HepG2 (cell line): ENCODE results near the gene TNRC18. TPM values are rescaled to one million over a fixed set of nuclear protein-coding genes. Genes with fewer than 3 reads are reported as not detected.

ENCODE experiments used
- ATAC-seq: fragments of 200-7000 bp; cut with Tn5 transposase; 3 replicates; pipeline ENCODE4 v1.9.1; 2020; ENCODE audit warnings: mild to moderate bottlenecking, moderate library complexity
- BruUV-seq: library from RNA; stranded (reverse); fragments of 400-500 nt; replicated peaks from 2 replicates; lab custom pipeline; 2021; lab: Mats Ljungman, UMichigan
- CTCF ChIA-PET: fragments of 300-600 bp; formaldehyde crosslinking; extraction: SDS; loops from one replicate; lab custom pipeline; 2021; ENCODE audit warnings: low total read pairs, inconsistent platforms, low intra/inter-chr PET ratio; lab: Yijun Ruan, JAX
- POLR2A ChIA-PET: fragments of 350-600 bp; sonication (Branson Sonifier 250); formaldehyde crosslinking; loops from one replicate; lab custom pipeline; 2020; ENCODE audit warnings: antibody characterized with exemption, inconsistent platforms; lab: Yijun Ruan, JAX
- DNase-seq: peaks from one replicate; pipeline ENCODE4 v3.0.0-alpha.2; 2015; ENCODE audit warnings: low spot score
- FAIRE-seq: peaks from 3 replicates; lab custom pipeline; 2011; peaks lifted over from hg19 to GRCh38; lab: Jason Lieb, UNC
- H2AFZ ChIP-seq: one replicate; pipeline ENCODE4 v1.6.1; 2011; ENCODE audit warnings: low read length, inconsistent platforms
- H3K27ac ChIP-seq: fragments of 300-600 bp; 3 replicates; pipeline ENCODE4 v1.8.0; 2011; ENCODE audit warnings: mixed run types, mild to moderate bottlenecking, mixed read lengths, low read length, inconsistent platforms; ENCODE audit not compliant: insufficient read depth; ENCODE audit errors: extremely low read length
- H3K27me3 ChIP-seq, 2 experiments: fragments of 200-600 bp in 1 of 2; 2 replicates in 1 of 2; 3 replicates in 1 of 2; pipeline versions ENCODE4 v1.6.0 to v1.8.0; 2011; ENCODE audit warnings: low read length in 2 of 2, mild to moderate bottlenecking in 2 of 2, moderate library complexity in 2 of 2, inconsistent platforms in 1 of 2; ENCODE audit not compliant: insufficient read depth in 2 of 2, control insufficient read depth in 1 of 2
- H3K36me3 ChIP-seq, 2 experiments: fragments of 200-600 bp in 1 of 2; replicated peaks in 1 of 2; 2 replicates in 1 of 2; 3 replicates in 1 of 2; pipeline versions ENCODE4 v1.5.1 to v1.8.0; 2011; ENCODE audit warnings: low read length in 2 of 2, inconsistent platforms in 1 of 2; ENCODE audit not compliant: insufficient read depth in 2 of 2, control insufficient read depth in 1 of 2
- H3K4me1 ChIP-seq: 2 replicates; pipeline ENCODE4 v1.5.1; 2012; ENCODE audit warnings: low read length, inconsistent platforms; ENCODE audit not compliant: insufficient read depth
- H3K4me2 ChIP-seq: 2 replicates; pipeline ENCODE4 v1.6.0; 2011; ENCODE audit warnings: low read depth, low read length, inconsistent platforms
- H3K4me3 ChIP-seq, 3 experiments: fragments of 200-600 bp in 1 of 3; sonication (generic), shearing (Covaris generic) in 1 of 3; replicated peaks in 1 of 3; 2 replicates each; pipeline ENCODE4 v1.5.1; 2011 to 2016; ENCODE audit warnings: low read length in 3 of 3, inconsistent platforms in 2 of 3, low read depth in 2 of 3, mild to moderate bottlenecking in 2 of 3, control low read depth in 1 of 3, mixed read lengths in 1 of 3; ENCODE audit not compliant: insufficient read depth in 1 of 3
- H3K79me2 ChIP-seq: one replicate; pipeline ENCODE4 v1.6.1; 2011; ENCODE audit warnings: low read length, inconsistent platforms; ENCODE audit not compliant: insufficient read depth
- H3K9ac ChIP-seq: 2 replicates; pipeline ENCODE4 v1.6.0; 2011; ENCODE audit warnings: mild to moderate bottlenecking, low read depth, low read length, inconsistent platforms; ENCODE audit not compliant: insufficient read depth
- H3K9me3 ChIP-seq: 2 replicates; pipeline ENCODE4 v1.5.1; 2012; ENCODE audit warnings: mild to moderate bottlenecking, low read length
- H4K20me1 ChIP-seq: 2 replicates; pipeline ENCODE4 v1.6.0; 2011; ENCODE audit warnings: inconsistent platforms, mild to moderate bottlenecking, low read length, moderate library complexity; ENCODE audit not compliant: insufficient read depth
- BCLAF1 ChIP-seq: fragments of 450-650 bp; IDR thresholded peaks from 2 replicates; pipeline ENCODE4 v1.6.1; 2017; ENCODE audit warnings: mild to moderate bottlenecking
- DBP ChIP-seq: sonication (generic); formaldehyde crosslinking; IDR thresholded peaks from 2 replicates; pipeline ENCODE4 v1.4.0; 2020; ENCODE audit warnings: missing genetic modification reagents; ENCODE audit errors: not compliant biosample characterization
- ETV5 ChIP-seq: IDR thresholded peaks from 2 replicates; pipeline ENCODE4 v1.6.1; 2018; ENCODE audit warnings: missing biosample characterization, missing genetic modification reagents, inconsistent platforms, borderline replicate concordance
- FOXK1 ChIP-seq: sonication (generic); formaldehyde crosslinking; IDR thresholded peaks from 2 replicates; pipeline ENCODE4 v1.4.0; 2020; ENCODE audit warnings: low read depth, missing genetic modification reagents, borderline replicate concordance
- GZF1 ChIP-seq: sonication (generic); formaldehyde crosslinking; IDR thresholded peaks from 2 replicates; pipeline ENCODE4 v1.5.1; 2020; ENCODE audit warnings: mild to moderate bottlenecking, missing genetic modification reagents
- ISL2 ChIP-seq: sonication (generic); formaldehyde crosslinking; IDR thresholded peaks from 2 replicates; pipeline ENCODE4 v1.5.0; 2020; ENCODE audit warnings: missing genetic modification reagents
- MAZ ChIP-seq, 2 experiments: sonication (generic) in 1 of 2; formaldehyde crosslinking in 1 of 2; IDR thresholded peaks; 2 replicates each; pipeline versions ENCODE4 v1.5.0 to v1.6.1; 2012 to 2020; ENCODE audit warnings: low read depth in 2 of 2, mild to moderate bottlenecking in 2 of 2, borderline replicate concordance in 1 of 2, improper control_type of control experiment in 1 of 2, low read length in 1 of 2, missing genetic modification reagents in 1 of 2, moderate library complexity in 1 of 2
- NCOR1 ChIP-seq: fragments of 200-600 bp; sonication (generic); IDR thresholded peaks from 2 replicates; pipeline ENCODE4 v1.7.0; 2017; ENCODE audit warnings: antibody characterized with exemption, low read length, borderline replicate concordance
- PCBP1 ChIP-seq: fragments of 200-400 bp; formaldehyde crosslinking; IDR thresholded peaks from 2 replicates; pipeline ENCODE4 v1.6.1; 2017; ENCODE audit warnings: mild to moderate bottlenecking, low read depth, low read length, borderline replicate concordance
- PCBP2 ChIP-seq: fragments of 200-400 bp; formaldehyde crosslinking; optimal IDR thresholded peaks from 2 replicates; pipeline ENCODE3; 2018; ENCODE audit warnings: low read length, low read depth; ENCODE audit not compliant: poor library complexity, severe bottlenecking
- RBAK ChIP-seq: sonication (generic); formaldehyde crosslinking; IDR thresholded peaks from 2 replicates; pipeline ENCODE4 v1.5.1; 2020; ENCODE audit warnings: mild to moderate bottlenecking, missing genetic modification reagents
- SRSF1 ChIP-seq: fragments of 200-400 bp; formaldehyde crosslinking; optimal IDR thresholded peaks from 2 replicates; pipeline ENCODE3; 2017; ENCODE audit warnings: mild to moderate bottlenecking, low read depth, low read length, moderate library complexity
- USF2 ChIP-seq, 2 experiments: sonication (generic) in 1 of 2; formaldehyde crosslinking in 1 of 2; IDR thresholded peaks; 2 replicates each; pipeline versions ENCODE4 v1.5.1 to v1.6.1; 2011 to 2020; ENCODE audit warnings: borderline replicate concordance in 1 of 2, low read depth in 1 of 2, low read length in 1 of 2, mild to moderate bottlenecking in 1 of 2, missing genetic modification reagents in 1 of 2, moderate library complexity in 1 of 2
- WGBS: methylation state at CpG from one replicate; pipeline ENCODE4 v1.1.6; 2017; ENCODE audit warnings: low lambda C conversion rate; 5-methylcytosine and 5-hydroxymethylcytosine counted together
- in situ Hi-C: cut with HindIII; loops from 2 replicates; pipeline ENCODE4 v1.10.0; 2017; ENCODE audit warnings: low pct_unique_long_range_greater_than_20kb; ENCODE audit not compliant: extremely low pct_ligation_motif_present
- intact Hi-C: fragments of 100-400 bp; cut with micrococcal nuclease; formaldehyde crosslinking; loops from one replicate; pipeline ENCODE4 v1.10.0; 2022; ENCODE audit not compliant: unreplicated experiment
- polyA plus RNA-seq, 8 experiments: library from polyadenylated mRNA; depleted of rRNA in 3 of 8; stranded (reverse) in 7 of 8; unstranded in 1 of 8; fragments of >200 nt; fragmentation: Illumina TruSeq in 4 of 8; extraction: Trizol in 4 of 8; gene quantifications; 2 replicates each; pipeline versions ENCODE4 v1.2.1 to v1.2.3, GENCODE V29; 2011 to 2016; ENCODE audit warnings: low read depth in 4 of 8, missing spikeins in 1 of 8, mixed read lengths in 1 of 8; ENCODE audit not compliant: insufficient read depth in 1 of 8
- total RNA-seq, 5 experiments: library from RNA; depleted of rRNA; stranded (reverse); fragments of >200 nt; fragmentation: Illumina TruSeq; extraction: Trizol; gene quantifications; 2 replicates each; pipeline ENCODE4 v1.2.3, GENCODE V29; 2016; ENCODE audit warnings: low read depth in 1 of 5

TNRC18 gene
- total and polyA plus RNA-seq, 2 of the 13 experiments (the other 11 are each of a cell fraction or from before 2014, with no cell fraction given) = 11.7 to 17.4 TPM

GRCh38 chr7:5282543-5283316, 140.9 kb downstream of the TNRC18 start, which contains the start of gene SLC29A4:
Gene SLC29A4 (plus strand): TSS chr7:5282943. CDS start chr7:5287817, 4,874 bp downstream.
- ATAC-seq = peak; percentile 3; the same call in 1 of the 3 replicates
- no peak for TF ChIP-seq USF2 (IDR thresholded peaks at IDR 0.05; ENCODE audit: low read depth, low read length)
- no peak for TF ChIP-seq USF2 (CRISPR knock-in tag; IDR thresholded peaks at IDR 0.05; ENCODE audit: borderline replicate concordance)
- TF ChIP-seq ISL2 (CRISPR knock-in tag) = no peak
- peak; percentile 82 for TF ChIP-seq PCBP2
- TF ChIP-seq BCLAF1 = no peak
- no peak for TF ChIP-seq FOXK1 (CRISPR knock-in tag)
- no peak for TF ChIP-seq SRSF1
- TF ChIP-seq RBAK (CRISPR knock-in tag) = no peak
- no peak for TF ChIP-seq MAZ (IDR thresholded peaks at IDR 0.05; ENCODE audit: borderline replicate concordance, low read depth, low read length)
- no peak for TF ChIP-seq MAZ (CRISPR knock-in tag; IDR thresholded peaks at IDR 0.05; ENCODE audit: low read depth)
- TF ChIP-seq GZF1 (CRISPR knock-in tag) = no peak
- 0 out of 2 replicates have a peak, but pooled peaks have one; percentile 35 for TF ChIP-seq PCBP1
- TF ChIP-seq DBP = no peak
- no peak for TF ChIP-seq ETV5 (CRISPR knock-in tag)
- no peak for TF ChIP-seq NCOR1

More at GRCh38 chr7:5282543-5283316, 140.9 kb downstream of the TNRC18 start, which contains the start of gene SLC29A4:
- H3K4me3 ChIP-seq = peak within 1 kb of the TSS; percentile 73 to 76 (median 74); a peak in 5 of 6 replicates
- H3K9me3 ChIP-seq = no peaks in the 10 kb centered on the region
- H3K9ac ChIP-seq = peak within 1 kb of the TSS; percentile 59; the same call in 1 of the 2 replicates
- POLR2A ChIA-PET = no interaction called here
- CTCF ChIA-PET = no interaction called here
- no TSS peak for BruUV-seq
- peak within 1 kb of the TSS; percentile 90 for H3K4me2 ChIP-seq
- WGBS = 1% methylated on average over 19 of the region's 69 CpGs
- intact Hi-C loops (no loop called here), in situ Hi-C loops (loop anchor here (5.0 kb wide), 1 partner anchor 40 kb away; no protein-coding TSS in a partner anchor)
- no peaks in the 10 kb centered on the region for H3K79me2 ChIP-seq
- no peak within 1 kb of the TSS for H2AFZ ChIP-seq
- H4K20me1 ChIP-seq = no peaks in the 10 kb centered on the region
- no peak for FAIRE-seq
- no peak for DNase-seq
- H3K27ac ChIP-seq = peak within 1 kb of the TSS; percentile 69
- H3K36me3 ChIP-seq = no peaks in the 10 kb centered on the region
- peaks cover 8% of the 10 kb centered on the region; the same call in 1 of the 2 replicates for H3K4me1 ChIP-seq
- peaks cover 0 to 1% of the 10 kb centered on the region in 2 experiments; a peak in 1 of 5 replicates for H3K27me3 ChIP-seq
